Stimulated activated CD8-positive, alpha-beta memory T cell treated with anti-CD3 and anti-CD28 coated beads, Interleukin-15, amount 100 ng/mL, for 24 hours (primary cell): Measurements from ENCODE around the gene ANKS1A.
"Not testable (repeated sequence)": the region's sequence is repeated elsewhere in the genome, so short reads cannot be mapped to it uniquely, and the experiment has no call there.

Experiments
- DNase-seq: peaks from one replicate; pipeline ENCODE4 v3.0.0-alpha.2; 2020; ENCODE audit warnings: low read depth

Gene ANKS1A

GRCh38 chr6:35107761-35108160, 218.7 kb downstream of the ANKS1A start:
- not testable (repeated sequence) for DNase-seq

GRCh38 chr6:35108309-35108885, 219.3 kb downstream of the ANKS1A start:
- DNase-seq: no peak

GRCh38 chr6:35120746-35121145, 231.7 kb downstream of the ANKS1A start:
- no peak for DNase-seq

- no peak for DNase-seq
Observed at GRCh38 chr6:35124356-35124755, 235.3 kb downstream of the ANKS1A start.

GRCh38 chr6:35128042-35128441, 239.0 kb downstream of the ANKS1A start:
- DNase-seq: no peak

- no peak for DNase-seq
Observed at GRCh38 chr6:35128496-35128895, 239.4 kb downstream of the ANKS1A start.

GRCh38 chr6:35136185-35136584, 247.1 kb downstream of the ANKS1A start:
- DNase-seq: no peak

- DNase-seq: not testable (repeated sequence)
Observed at GRCh38 chr6:35138191-35138590, 249.1 kb downstream of the ANKS1A start.

- no peak for DNase-seq
Observed at GRCh38 chr6:35139470-35139869, 250.4 kb downstream of the ANKS1A start.

- DNase-seq: no peak
Observed at GRCh38 chr6:35139924-35140638, 251.0 kb downstream of the ANKS1A start.

GRCh38 chr6:35140639-35141006, 251.6 kb downstream of the ANKS1A start:
- no peak for DNase-seq
